ENCODE results near the gene HMCN1. TPM values are rescaled to one million over a fixed set of nuclear protein-coding genes. Genes with fewer than 3 reads are reported as not detected.

The HMCN1 gene
- total RNA-seq, 4 donors from 2014 or later, result 1.0 to 8.1 (median 2.5) TPM

GRCh38 chr1:185834371-185834905 is 100.2 kb downstream of the HMCN1 start:
- WGBS, 2 donors, result 68 to 75% methylated on average over 2 of the region's 2 CpGs
- no peak for DNase-seq (ENCODE audit: low spot score in 2 of 2)
- TF ChIP-seq, protein P1, sequence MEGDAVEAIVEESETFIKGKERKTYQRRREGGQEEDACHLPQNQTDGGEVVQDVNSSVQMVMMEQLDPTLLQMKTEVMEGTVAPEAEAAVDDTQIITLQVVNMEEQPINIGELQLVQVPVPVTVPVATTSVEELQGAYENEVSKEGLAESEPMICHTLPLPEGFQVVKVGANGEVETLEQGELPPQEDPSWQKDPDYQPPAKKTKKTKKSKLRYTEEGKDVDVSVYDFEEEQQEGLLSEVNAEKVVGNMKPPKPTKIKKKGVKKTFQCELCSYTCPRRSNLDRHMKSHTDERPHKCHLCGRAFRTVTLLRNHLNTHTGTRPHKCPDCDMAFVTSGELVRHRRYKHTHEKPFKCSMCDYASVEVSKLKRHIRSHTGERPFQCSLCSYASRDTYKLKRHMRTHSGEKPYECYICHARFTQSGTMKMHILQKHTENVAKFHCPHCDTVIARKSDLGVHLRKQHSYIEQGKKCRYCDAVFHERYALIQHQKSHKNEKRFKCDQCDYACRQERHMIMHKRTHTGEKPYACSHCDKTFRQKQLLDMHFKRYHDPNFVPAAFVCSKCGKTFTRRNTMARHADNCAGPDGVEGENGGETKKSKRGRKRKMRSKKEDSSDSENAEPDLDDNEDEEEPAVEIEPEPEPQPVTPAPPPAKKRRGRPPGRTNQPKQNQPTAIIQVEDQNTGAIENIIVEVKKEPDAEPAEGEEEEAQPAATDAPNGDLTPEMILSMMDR (IDR thresholded peaks at IDR 0.05), result no peak
- no peak for TF ChIP-seq POLR2A (IDR thresholded peaks at IDR 0.05)

DNA sequence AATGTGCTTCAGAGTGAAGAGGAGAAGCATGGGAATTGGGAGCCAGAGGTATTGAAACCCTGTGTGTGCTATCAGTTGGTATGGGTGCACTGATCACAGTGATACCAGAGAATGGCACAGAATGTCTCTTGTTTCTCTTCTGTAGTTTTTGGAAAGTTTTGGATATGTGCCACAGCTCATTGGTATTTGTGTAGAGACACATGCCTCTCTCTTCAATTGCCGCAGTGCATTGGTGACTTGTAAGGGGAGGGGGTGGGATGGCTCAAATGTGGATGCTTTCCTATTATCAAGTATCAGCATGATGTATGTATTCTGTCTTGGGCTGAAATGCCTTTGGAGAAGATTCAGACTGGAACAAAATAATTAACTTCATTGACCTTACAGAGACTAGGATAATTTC is 101.0 kb downstream of the HMCN1 start:
- no peak for DNase-seq (ENCODE audit: low spot score in 2 of 2)
- 94 to 96% methylated on average over 1 of the region's 1 CpG for WGBS, 2 donors
- H3K4me3 ChIP-seq (ENCODE audit: low read depth, poor library complexity, severe bottlenecking), result no peak overlapping the region
- intact Hi-C loops (cut with DNase I; ENCODE audit: low total_unique reads), result no loop called here
- no peak for TF ChIP-seq POLR2A (IDR thresholded peaks at IDR 0.05)
- TF ChIP-seq, protein P1 (IDR thresholded peaks at IDR 0.05), result no peak

More at GRCh38 chr1:185834371-185834905, 100.2 kb downstream of the HMCN1 start:
- H3K4me3 ChIP-seq (ENCODE audit: low read depth, poor library complexity, severe bottlenecking), result no peak overlapping the region
- intact Hi-C loops (cut with DNase I; ENCODE audit: low total_unique reads), result no loop called here

- intact Hi-C loops (cut with DNase I; ENCODE audit: low total_unique reads), result no loop called here
- 69 to 88% methylated on average over 1 of the region's 1 CpG for WGBS, 2 donors
- no peak overlapping the region for H3K4me3 ChIP-seq (ENCODE audit: low read depth, poor library complexity, severe bottlenecking)
- DNase-seq (ENCODE audit: low spot score in 2 of 2), result no peak
- TF ChIP-seq, protein P1 (IDR thresholded peaks at IDR 0.05), result no peak
- TF ChIP-seq POLR2A (IDR thresholded peaks at IDR 0.05), result no peak
Observed at GRCh38 chr1:185837711-185838110, 103.5 kb downstream of the HMCN1 start.

GRCh38 chr1:185838111-185838510 is 103.9 kb downstream of the HMCN1 start:
- no peak for TF ChIP-seq POLR2A (IDR thresholded peaks at IDR 0.05)
- TF ChIP-seq, protein P1 (IDR thresholded peaks at IDR 0.05), result no peak
- WGBS, 2 donors, result 93 to 100% methylated on average over 2 of the region's 2 CpGs
- H3K4me3 ChIP-seq (ENCODE audit: low read depth, poor library complexity, severe bottlenecking), result no peak overlapping the region
- intact Hi-C loops (cut with DNase I; ENCODE audit: low total_unique reads), result no loop called here
- no peak for DNase-seq (ENCODE audit: low spot score in 2 of 2)

- TF ChIP-seq, protein P1 (IDR thresholded peaks at IDR 0.05), result no peak
- TF ChIP-seq POLR2A (IDR thresholded peaks at IDR 0.05), result no peak
- H3K4me3 ChIP-seq (ENCODE audit: low read depth, poor library complexity, severe bottlenecking), result no peak overlapping the region
- DNase-seq (ENCODE audit: low spot score in 2 of 2), result no peak
- intact Hi-C loops (cut with DNase I; ENCODE audit: low total_unique reads), result no loop called here
Observed at GRCh38 chr1:185840880-185841279, 106.7 kb downstream of the HMCN1 start.

DNA sequence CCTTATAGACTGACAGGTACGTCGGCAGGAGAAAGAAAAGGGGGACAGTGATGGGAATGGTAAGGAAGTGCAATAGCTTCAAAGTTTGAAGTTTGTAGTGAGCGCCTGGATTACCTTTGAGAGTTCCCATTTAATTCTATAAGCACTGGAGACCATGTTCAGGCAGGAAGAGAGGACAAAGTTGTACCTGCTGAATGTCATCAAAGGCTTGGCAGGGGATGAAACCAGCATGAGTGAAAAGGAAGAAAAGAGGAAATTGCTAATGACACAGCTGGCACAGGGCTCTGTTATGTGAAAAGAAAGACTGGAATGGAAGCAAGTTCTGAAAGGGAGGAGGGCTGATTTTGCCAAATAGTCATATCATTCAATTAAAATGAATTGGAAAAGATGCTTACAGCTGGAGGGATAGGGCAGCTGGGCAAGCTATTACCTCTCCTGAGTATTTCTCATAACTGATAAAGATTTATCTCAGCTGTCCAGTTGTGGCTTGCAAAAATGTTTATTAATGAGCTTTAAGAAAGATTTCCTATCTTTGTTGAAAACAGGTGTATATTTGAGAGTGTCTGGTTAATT is 109.2 kb downstream of the HMCN1 start:
- TF ChIP-seq POLR2A (IDR thresholded peaks at IDR 0.05), result no peak
- TF ChIP-seq, protein P1 (IDR thresholded peaks at IDR 0.05), result no peak
- no peak overlapping the region for H3K4me3 ChIP-seq (ENCODE audit: low read depth, poor library complexity, severe bottlenecking)
- 40 to 54% methylated on average over 3 of the region's 3 CpGs for WGBS, 2 donors
- DNase-seq (ENCODE audit: low spot score in 2 of 2), result no peak
- intact Hi-C loops (cut with DNase I; ENCODE audit: low total_unique reads), result no loop called here

Data from lower leg skin (tissue), 4 donors.